Activated CD8-positive, alpha-beta T cell treated with anti-CD3 and anti-CD28 coated beads for 36 hours (primary cell): Measurements from ENCODE around the gene PRRC1. TPM values are rescaled to one million over a fixed set of nuclear protein-coding genes. Genes with fewer than 3 reads are reported as not detected.

Experiments used
- ATAC-seq: fragments of 200-7000 bp; cut with Tn5 transposase; one replicate; pipeline ENCODE4 v1.10.0; 2021; ENCODE audit warnings: mild to moderate bottlenecking, moderate library complexity
- CTCF ChIA-PET: fragments of 350-600 bp; sonication (Branson Sonifier 250); formaldehyde crosslinking; loops from one replicate; lab custom pipeline; 2021; ENCODE audit warnings: antibody characterized with exemption; lab: Charles Lee
- POLR2A ChIA-PET: fragments of 350-600 bp; sonication (Branson Sonifier 250); formaldehyde crosslinking; loops from one replicate; lab custom pipeline; 2021; ENCODE audit warnings: antibody characterized with exemption; lab: Charles Lee
- DNase-seq: peaks from one replicate; pipeline ENCODE4 v3.0.0-alpha.2; 2020
- H3K27ac Mint-ChIP-seq: one replicate; pipeline ENCODE4 v1.8.0; 2021; ENCODE audit warnings: mild to moderate bottlenecking, mixed read lengths
- H3K27me3 Mint-ChIP-seq: one replicate; pipeline ENCODE4 v1.8.0; 2021; ENCODE audit warnings: mixed read lengths
- H3K36me3 Mint-ChIP-seq: one replicate; pipeline ENCODE4 v1.8.0; 2021; ENCODE audit warnings: low read depth, mixed read lengths
- H3K4me1 Mint-ChIP-seq: one replicate; pipeline ENCODE4 v1.8.0; 2021; ENCODE audit warnings: low read depth, mixed read lengths
- H3K4me3 Mint-ChIP-seq: one replicate; pipeline ENCODE4 v1.8.0; 2021; ENCODE audit warnings: mild to moderate bottlenecking, moderate library complexity, mixed read lengths
- H3K9me3 Mint-ChIP-seq: one replicate; pipeline ENCODE4 v1.8.0; 2021; ENCODE audit warnings: mixed read lengths
- intact Hi-C: fragments of 100-400 bp; cut with micrococcal nuclease; formaldehyde crosslinking; loops from one replicate; pipeline ENCODE4 v1.10.0; 2022
- total RNA-seq, 2 experiments: library from RNA; stranded (reverse); gene quantifications; one replicate each; pipeline ENCODE4 v1.2.3, GENCODE V29; 2021
- TF ChIP-seq, protein P1 (sequence below): fragments of 200-600 bp; IDR thresholded peaks from one replicate; pipeline ENCODE4 v1.8.0; 2022; ENCODE audit warnings: antibody characterized with exemption, mild to moderate bottlenecking

Gene PRRC1
- total RNA-seq, 2 experiments from 2014 or later, result 38.0 to 38.1 TPM

- H3K27me3 Mint-ChIP-seq, result peaks cover 2% of the 10 kb centered on the region
- ATAC-seq, result no peak
- no peaks in the 10 kb centered on the region for H3K9me3 Mint-ChIP-seq
- no peaks in the 10 kb centered on the region for H3K36me3 Mint-ChIP-seq
- peaks cover 4% of the 10 kb centered on the region for H3K4me1 Mint-ChIP-seq
- CTCF ChIA-PET, result no interaction called here
- intact Hi-C loops, result no loop called here
- no peak for DNase-seq
- H3K4me3 Mint-ChIP-seq, result no peak overlapping the region
- TF ChIP-seq, protein P1, sequence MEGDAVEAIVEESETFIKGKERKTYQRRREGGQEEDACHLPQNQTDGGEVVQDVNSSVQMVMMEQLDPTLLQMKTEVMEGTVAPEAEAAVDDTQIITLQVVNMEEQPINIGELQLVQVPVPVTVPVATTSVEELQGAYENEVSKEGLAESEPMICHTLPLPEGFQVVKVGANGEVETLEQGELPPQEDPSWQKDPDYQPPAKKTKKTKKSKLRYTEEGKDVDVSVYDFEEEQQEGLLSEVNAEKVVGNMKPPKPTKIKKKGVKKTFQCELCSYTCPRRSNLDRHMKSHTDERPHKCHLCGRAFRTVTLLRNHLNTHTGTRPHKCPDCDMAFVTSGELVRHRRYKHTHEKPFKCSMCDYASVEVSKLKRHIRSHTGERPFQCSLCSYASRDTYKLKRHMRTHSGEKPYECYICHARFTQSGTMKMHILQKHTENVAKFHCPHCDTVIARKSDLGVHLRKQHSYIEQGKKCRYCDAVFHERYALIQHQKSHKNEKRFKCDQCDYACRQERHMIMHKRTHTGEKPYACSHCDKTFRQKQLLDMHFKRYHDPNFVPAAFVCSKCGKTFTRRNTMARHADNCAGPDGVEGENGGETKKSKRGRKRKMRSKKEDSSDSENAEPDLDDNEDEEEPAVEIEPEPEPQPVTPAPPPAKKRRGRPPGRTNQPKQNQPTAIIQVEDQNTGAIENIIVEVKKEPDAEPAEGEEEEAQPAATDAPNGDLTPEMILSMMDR, result no peak
- H3K27ac Mint-ChIP-seq, result no peak overlapping the region
- POLR2A ChIA-PET, result no interaction called here
These were observed 43.8 kb downstream of the PRRC1 start for GRCh38 chr5:127561254-127561653.

DNA sequence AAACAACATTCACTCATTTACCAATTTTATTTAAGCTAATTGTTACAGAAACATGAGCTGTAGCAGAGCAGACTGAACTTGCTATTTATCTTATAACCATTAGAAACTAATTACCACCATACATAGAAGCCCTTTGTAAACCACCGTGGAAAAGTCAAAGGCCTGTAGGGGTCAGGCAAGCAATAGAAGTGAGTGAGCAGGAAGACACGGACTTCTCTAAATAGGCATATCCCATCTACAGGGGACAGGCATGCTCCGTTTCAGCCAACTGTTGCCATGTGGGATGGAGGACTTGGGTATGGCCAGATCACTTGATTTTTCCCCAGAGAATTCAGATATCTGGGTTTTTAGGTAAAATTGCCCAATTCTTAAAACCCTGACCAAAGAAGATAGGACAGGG lies 44.8 kb downstream of the PRRC1 start:
- Mint-ChIP-seq H3K36me3 (no peaks in the 10 kb centered on the region), H3K4me1 (peaks cover 6% of the 10 kb centered on the region), H3K27ac (no peak overlapping the region), H3K27me3 (peaks cover 6% of the 10 kb centered on the region), H3K9me3 (no peaks in the 10 kb centered on the region), H3K4me3 (no peak overlapping the region)
- ATAC-seq, result no peak
- no peak for DNase-seq
- POLR2A ChIA-PET, result no interaction called here
- intact Hi-C loops, result no loop called here
- CTCF ChIA-PET, result interaction anchor here (1.2 kb wide), 1 partner anchor 639 kb away, joined by 7 read pairs; no protein-coding TSS in a partner anchor
- TF ChIP-seq, protein P1, result no peak

DNA sequence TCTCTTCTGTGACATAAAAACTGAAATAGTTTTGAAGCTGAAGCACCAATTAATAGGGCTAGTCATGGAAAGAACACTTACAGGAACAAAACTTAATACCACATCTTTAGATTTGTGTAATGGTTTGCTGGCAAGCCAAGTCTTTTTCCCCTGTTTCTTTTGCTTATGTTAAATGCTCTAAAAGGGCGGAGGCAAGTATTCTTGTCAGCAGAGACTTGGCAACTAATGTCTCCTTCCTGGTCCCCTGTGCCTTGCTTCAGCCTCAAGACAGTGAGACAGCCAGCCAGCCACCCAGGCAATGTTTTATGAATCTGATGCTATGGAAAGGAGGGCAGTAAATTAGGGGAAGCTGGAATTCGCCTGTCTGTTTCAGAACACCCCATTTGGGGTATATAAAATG lies 45.7 kb downstream of the PRRC1 start:
- no peak for DNase-seq
- Mint-ChIP-seq H3K36me3 (no peaks in the 10 kb centered on the region), H3K27me3 (peaks cover 9% of the 10 kb centered on the region), H3K4me1 (peaks cover 10% of the 10 kb centered on the region), H3K9me3 (no peaks in the 10 kb centered on the region), H3K4me3 (no peak overlapping the region), H3K27ac (no peak overlapping the region)
- no peak for ATAC-seq
- CTCF ChIA-PET, result interaction anchor here (0.6 to 2.6 kb wide), 6 partner anchors 10 to 638 kb away, joined by 3 to 9 read pairs (median 3); no protein-coding TSS in a partner anchor
- TF ChIP-seq, protein P1, result no peak
- POLR2A ChIA-PET, result no interaction called here
- intact Hi-C loops, result no loop called here

GRCh38 chr5:127564002-127564769 lies 46.7 kb downstream of the PRRC1 start:
- peak; percentile 89 for ATAC-seq
- Mint-ChIP-seq H3K9me3 (no peaks in the 10 kb centered on the region), H3K27me3 (peaks cover 10% of the 10 kb centered on the region), H3K4me3 (no peak overlapping the region), H3K27ac (no peak overlapping the region), H3K4me1 (peaks cover 11% of the 10 kb centered on the region), H3K36me3 (no peaks in the 10 kb centered on the region)
- peak; percentile 74 for DNase-seq
- intact Hi-C loops, result loop anchor here (2.0 kb wide), 1 partner anchor 637 kb away; no protein-coding TSS in a partner anchor
- POLR2A ChIA-PET, result no interaction called here
- TF ChIP-seq, protein P1, result peak; percentile 63
- CTCF ChIA-PET, result interaction anchor here (0.8 to 2.6 kb wide), 11 partner anchors 9 to 650 kb away, joined by 3 to 9 read pairs (median 3); no protein-coding TSS in a partner anchor

- CTCF ChIA-PET, result interaction anchor here (2.6 kb wide), 1 partner anchor 8 kb away, joined by 9 read pairs; no protein-coding TSS in a partner anchor
- POLR2A ChIA-PET, result no interaction called here
- H3K27me3 Mint-ChIP-seq, result peaks cover 17% of the 10 kb centered on the region
- DNase-seq (no peak), ATAC-seq (no peak)
- peaks cover 11% of the 10 kb centered on the region for H3K4me1 Mint-ChIP-seq
- H3K9me3 Mint-ChIP-seq, result no peaks in the 10 kb centered on the region
- no peaks in the 10 kb centered on the region for H3K36me3 Mint-ChIP-seq
- H3K4me3 Mint-ChIP-seq, result no peak overlapping the region
- no peak overlapping the region for H3K27ac Mint-ChIP-seq
- TF ChIP-seq, protein P1, result no peak
- intact Hi-C loops, result loop anchor here (2.0 kb wide), 1 partner anchor 635 kb away; no protein-coding TSS in a partner anchor
These were observed 48.3 kb downstream of the PRRC1 start for GRCh38 chr5:127565586-127566270.
